Adrenal gland (tissue), 12 donors: ENCODE measurements around the gene ARID2. TPM values are rescaled to one million over a fixed set of nuclear protein-coding genes. Genes with fewer than 3 reads are reported as not detected.

Experiments
- DNase-seq, 7 donors: peaks; one replicate each; pipeline ENCODE4 v3.0.0-alpha.2; 2019 to 2020
- H3K27ac ChIP-seq, 5 donors: fragments of 200-600 bp; sonication (generic) in 4 of 5; 1 replicate in 3 of 5; 2 replicates in 2 of 5; pipeline versions ENCODE4 v1.5.1 to v1.8.0; 2016 to 2020; ENCODE audit warnings: mild to moderate bottlenecking in 1 of 5
- H3K27me3 ChIP-seq: fragments of 200-600 bp; 2 replicates; pipeline ENCODE4 v1.8.0; 2021
- H3K36me3 ChIP-seq, 2 donors: fragments of 200-600 bp; replicated peaks in 1 of 2; 1 replicate in 1 of 2; 2 replicates in 1 of 2; pipeline versions ENCODE4 v1.5.1 to v1.8.0; 2018 to 2022
- H3K4me1 ChIP-seq, 2 donors: fragments of 200-600 bp; replicated peaks in 1 of 2; 1 replicate in 1 of 2; 2 replicates in 1 of 2; pipeline versions ENCODE4 v1.5.1 to v1.8.0; 2018 to 2021
- H3K4me3 ChIP-seq, 4 donors: fragments of 200-600 bp; sonication (generic) in 3 of 4; one replicate each; pipeline ENCODE4 v1.5.1; 2016 to 2018
- H3K9me3 ChIP-seq, 3 donors: fragments of 200-600 bp; sonication (generic) in 1 of 3; replicated peaks in 1 of 3; 1 replicate in 2 of 3; 2 replicates in 1 of 3; pipeline versions ENCODE4 v1.5.1 to v1.8.0; 2016 to 2021
- POLR2A ChIP-seq, 2 donors: fragments of 450-650 bp; IDR thresholded peaks; one replicate each; pipeline ENCODE4 v1.6.1; 2017; ENCODE audit warnings: antibody characterized with exemption in 2 of 2, mild to moderate bottlenecking in 2 of 2, moderate library complexity in 1 of 2
- WGBS, 4 donors: extraction: QIAGEN DNeasy Blood & Tissue Kit in 2 of 4; methylation state at CpG; one replicate each; pipeline versions ENCODE4 v1.1.5 to v1.1.7; 2013 to 2017; 5-methylcytosine and 5-hydroxymethylcytosine counted together
- intact Hi-C, 2 donors: fragments of 100-400 bp; cut with DNase I; formaldehyde crosslinking; loops; one replicate each; pipeline versions ENCODE4 v1.14.1 to v1.15.0; 2022 to 2023
- polyA plus RNA-seq, 3 donors: library from polyadenylated mRNA; stranded (reverse); fragments of 200-250 nt in 2 of 3; fragments of 350-450 nt in 1 of 3; fragmentation: Illumina TruSeq in 1 of 3; extraction: RNeasy Lipid Tissue Mini Kit (QIAGEN cat#74804) in 1 of 3; gene quantifications; one replicate each; pipeline ENCODE4 v1.2.3, GENCODE V29; 2013 to 2014
- total RNA-seq, 9 donors: library from RNA; depleted of rRNA in 4 of 9; stranded (reverse); fragments of >200 nt in 4 of 9; fragments of 120-200 nt in 1 of 9; fragmentation: NEBNext Ultra II Directional in 1 of 9; extraction: Animal tissue kit (Norgen Biotek cat#: 25700) in 1 of 9; gene quantifications; one replicate each; pipeline versions ENCODE4 v1.1.0 to v1.2.4, GENCODE V29; 2013 to 2023
- TF ChIP-seq, protein P1 (sequence below), 6 experiments: fragments of 450-650 bp in 4 of 6; fragments of 200-600 bp in 2 of 6; sonication (generic) in 1 of 6; IDR thresholded peaks; 1 replicate in 5 of 6; 2 replicates in 1 of 6; pipeline versions ENCODE4 v1.5.1 to v1.8.0; 2016 to 2021; ENCODE audit warnings: antibody characterized with exemption in 6 of 6, mild to moderate bottlenecking in 2 of 6, moderate library complexity in 1 of 6
- donor health status: healthy with polysubstance abuse.
- donor health status: Bipolar disorder and iron deficiency.
- donor health status: DM: yes; HTN: yes; CAD: no.
- donor health status: DM: no; HTN: no; CAD: no.
- donor health status: DM: no; HTN: no; CAD: no.
- donor health status: DM: yes; HTN: yes; CAD: no.

Gene ARID2
- total and polyA plus RNA-seq, 12 donors = 7.9 to 28.0 (median 17.3) TPM

DNA sequence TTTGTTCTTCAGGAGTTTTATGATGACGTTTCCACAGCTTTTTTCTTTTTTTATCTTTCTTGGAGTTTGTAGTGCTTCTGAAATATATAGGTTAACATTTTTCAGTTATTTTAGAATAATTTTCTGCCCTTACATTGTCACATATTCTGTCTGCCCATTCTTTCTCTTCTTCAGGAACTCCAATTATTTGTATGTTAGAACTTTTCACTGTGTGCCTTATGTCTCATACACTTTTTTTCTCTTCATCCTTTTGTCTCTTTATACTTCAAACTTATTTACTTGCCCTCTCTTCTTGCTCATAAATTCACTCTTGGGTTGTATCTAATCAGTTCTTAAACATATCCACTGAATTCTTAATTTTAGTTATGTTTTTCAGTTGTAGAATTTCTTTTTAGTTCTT is 105.3 kb downstream of the ARID2 start:
- intact Hi-C loops = no loop called here
- Histone ChIP-seq H3K27me3 (no peaks in the 10 kb centered on the region), H3K36me3 (peaks cover 0 to 5% of the 10 kb centered on the region in 2 donors), H3K4me1 (peaks cover 0 to 3% of the 10 kb centered on the region in 2 donors), H3K4me3 (no peak overlapping the region), H3K27ac (no peak overlapping the region), H3K9me3 (no peaks in the 10 kb centered on the region)
- DNase-seq = no peak
- 95 to 100% (median 98%) methylated on average over 1 of the region's 1 CpG for WGBS, 4 donors
- TF ChIP-seq POLR2A (IDR thresholded peaks at IDR 0.05) = no peak
- TF ChIP-seq, protein P1, sequence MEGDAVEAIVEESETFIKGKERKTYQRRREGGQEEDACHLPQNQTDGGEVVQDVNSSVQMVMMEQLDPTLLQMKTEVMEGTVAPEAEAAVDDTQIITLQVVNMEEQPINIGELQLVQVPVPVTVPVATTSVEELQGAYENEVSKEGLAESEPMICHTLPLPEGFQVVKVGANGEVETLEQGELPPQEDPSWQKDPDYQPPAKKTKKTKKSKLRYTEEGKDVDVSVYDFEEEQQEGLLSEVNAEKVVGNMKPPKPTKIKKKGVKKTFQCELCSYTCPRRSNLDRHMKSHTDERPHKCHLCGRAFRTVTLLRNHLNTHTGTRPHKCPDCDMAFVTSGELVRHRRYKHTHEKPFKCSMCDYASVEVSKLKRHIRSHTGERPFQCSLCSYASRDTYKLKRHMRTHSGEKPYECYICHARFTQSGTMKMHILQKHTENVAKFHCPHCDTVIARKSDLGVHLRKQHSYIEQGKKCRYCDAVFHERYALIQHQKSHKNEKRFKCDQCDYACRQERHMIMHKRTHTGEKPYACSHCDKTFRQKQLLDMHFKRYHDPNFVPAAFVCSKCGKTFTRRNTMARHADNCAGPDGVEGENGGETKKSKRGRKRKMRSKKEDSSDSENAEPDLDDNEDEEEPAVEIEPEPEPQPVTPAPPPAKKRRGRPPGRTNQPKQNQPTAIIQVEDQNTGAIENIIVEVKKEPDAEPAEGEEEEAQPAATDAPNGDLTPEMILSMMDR (IDR thresholded peaks at IDR 0.05) = no peak

DNA sequence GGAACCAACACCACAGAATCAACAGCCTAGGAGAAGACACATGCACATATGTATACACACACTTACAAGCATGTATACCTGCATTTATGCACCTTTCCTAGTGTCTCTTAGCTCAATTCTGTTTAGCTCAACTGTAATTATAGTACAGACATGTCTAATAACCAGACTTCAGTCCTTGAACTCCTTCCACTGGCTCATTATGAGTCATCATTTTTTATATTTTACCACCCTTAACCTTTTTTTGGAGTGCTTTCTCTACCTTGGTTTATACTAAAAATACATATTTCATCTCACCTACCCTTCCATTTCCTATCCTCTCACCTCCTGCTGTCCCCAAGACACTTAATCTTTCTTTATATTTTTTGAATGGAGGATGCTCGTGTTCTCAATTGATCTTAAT is 110.4 kb downstream of the ARID2 start:
- Histone ChIP-seq H3K36me3 (peaks cover 0 to 15% of the 10 kb centered on the region in 2 donors), H3K27me3 (no peaks in the 10 kb centered on the region), H3K4me3 (no peak overlapping the region), H3K4me1 (peaks cover 0 to 6% of the 10 kb centered on the region in 2 donors), H3K9me3 (no peaks in the 10 kb centered on the region), H3K27ac (no peak overlapping the region)
- no peak for DNase-seq
- TF ChIP-seq POLR2A (IDR thresholded peaks at IDR 0.05) = no peak
- TF ChIP-seq, protein P1 (IDR thresholded peaks at IDR 0.05) = no peak
- 86 to 96% (median 91%) methylated on average over 1 of the region's 1 CpG for WGBS, 4 donors
- intact Hi-C loops = no loop called here

DNA sequence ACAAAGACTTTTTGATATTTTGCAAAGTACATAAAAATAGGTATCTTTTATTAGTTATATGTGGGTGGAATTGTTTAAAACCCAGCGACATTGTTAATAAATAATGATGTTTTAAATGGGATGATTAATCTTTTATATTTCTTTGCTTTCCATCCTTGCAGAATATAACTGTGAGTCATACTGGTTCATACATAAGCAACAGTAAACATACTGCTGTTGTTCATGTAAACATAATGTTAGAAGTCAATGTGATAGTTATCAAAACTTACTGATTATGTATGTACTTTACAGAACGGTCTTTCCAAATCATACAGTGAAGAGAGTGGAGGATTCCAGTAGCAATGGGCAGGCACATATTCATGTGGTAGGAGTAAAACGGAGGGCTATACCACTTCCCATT is 119.8 kb downstream of the ARID2 start:
- no peaks in the 10 kb centered on the region for H3K27me3 ChIP-seq
- 88 to 95% (median 92%) methylated on average over 3 of the region's 3 CpGs for WGBS, 4 donors
- no peaks in the 10 kb centered on the region for H3K9me3 ChIP-seq
- H3K36me3 ChIP-seq = peaks cover 0 to 30% of the 10 kb centered on the region in 2 donors
- no peak for TF ChIP-seq POLR2A (IDR thresholded peaks at IDR 0.05)
- TF ChIP-seq, protein P1 (IDR thresholded peaks at IDR 0.05) = no peak
- DNase-seq = no peak
- no peak overlapping the region for H3K4me3 ChIP-seq
- intact Hi-C loops = no loop called here
- no peaks in the 10 kb centered on the region for H3K4me1 ChIP-seq
- H3K27ac ChIP-seq = no peak overlapping the region

DNA sequence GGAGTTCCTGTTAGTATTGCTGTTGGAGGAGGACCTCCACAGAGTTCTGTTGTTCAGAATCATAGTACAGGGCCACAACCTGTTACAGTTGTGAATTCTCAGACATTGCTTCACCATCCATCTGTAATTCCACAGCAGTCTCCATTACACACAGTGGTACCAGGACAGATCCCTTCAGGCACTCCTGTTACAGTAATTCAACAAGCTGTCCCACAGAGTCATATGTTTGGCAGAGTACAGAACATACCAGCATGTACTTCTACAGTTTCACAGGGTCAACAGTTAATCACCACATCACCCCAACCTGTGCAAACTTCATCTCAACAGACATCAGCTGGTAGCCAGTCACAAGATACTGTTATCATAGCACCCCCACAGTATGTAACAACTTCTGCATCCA is 120.8 kb downstream of the ARID2 start:
- no peak for DNase-seq
- TF ChIP-seq, protein P1 (IDR thresholded peaks at IDR 0.05) = no peak
- TF ChIP-seq POLR2A (IDR thresholded peaks at IDR 0.05) = no peak
- H3K36me3 ChIP-seq = peaks cover 0 to 30% of the 10 kb centered on the region in 2 donors
- H3K4me3 ChIP-seq = no peak overlapping the region
- no peaks in the 10 kb centered on the region for H3K4me1 ChIP-seq
- H3K27ac ChIP-seq = no peak overlapping the region
- intact Hi-C loops = no loop called here
- no peaks in the 10 kb centered on the region for H3K9me3 ChIP-seq
- no peaks in the 10 kb centered on the region for H3K27me3 ChIP-seq
